GM21423 (cell line): ENCODE results near the gene CERCAM.
"Not testable (repeated sequence)": the region's sequence is repeated elsewhere in the genome, so short reads cannot be mapped to it uniquely, and the experiment has no call there.

Experiments
- ATAC-seq: cut with Tn5 transposase; IDR thresholded peaks from one replicate; pipeline ENCODE4 v1.9.1; 2021; ENCODE audit warnings: mild to moderate bottlenecking, moderate library complexity; ENCODE audit not compliant: unreplicated experiment

Gene CERCAM

GRCh38 chr9:128393145-128393775 is 27.4 kb upstream of the CERCAM start:
- no peak for ATAC-seq

GRCh38 chr9:128393970-128394369 is 26.7 kb upstream of the CERCAM start:
- no peak for ATAC-seq

GRCh38 chr9:128394379-128395168 is 26.1 kb upstream of the CERCAM start:
- ATAC-seq = no peak

GRCh38 chr9:128396970-128397613 is 23.6 kb upstream of the CERCAM start:
- no peak for ATAC-seq

- no peak for ATAC-seq
Measured at GRCh38 chr9:128397831-128398230, 22.8 kb upstream of the CERCAM start.

GRCh38 chr9:128399861-128400260 is 20.8 kb upstream of the CERCAM start:
- ATAC-seq = no peak

DNA sequence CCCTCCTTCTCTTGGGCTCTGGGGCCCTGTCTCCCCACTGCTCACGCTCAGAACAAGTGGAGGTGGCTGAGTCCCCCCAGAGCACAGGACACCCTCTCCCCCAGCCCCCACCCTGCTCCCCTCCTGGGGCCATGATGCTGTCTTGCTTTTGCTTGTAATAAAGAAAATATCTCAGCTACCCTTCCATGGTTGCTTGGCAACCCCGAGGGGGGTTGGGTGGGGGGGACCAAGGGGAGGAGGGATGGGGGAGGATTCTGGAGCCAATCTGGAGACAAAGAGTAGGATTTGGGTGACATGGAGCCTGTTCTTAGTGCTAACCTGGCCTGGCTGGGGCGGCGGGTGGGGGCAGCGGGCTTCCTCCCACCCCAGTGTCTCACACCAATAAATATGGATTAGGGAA is 16.1 kb upstream of the CERCAM start:
- no peak for ATAC-seq

DNA sequence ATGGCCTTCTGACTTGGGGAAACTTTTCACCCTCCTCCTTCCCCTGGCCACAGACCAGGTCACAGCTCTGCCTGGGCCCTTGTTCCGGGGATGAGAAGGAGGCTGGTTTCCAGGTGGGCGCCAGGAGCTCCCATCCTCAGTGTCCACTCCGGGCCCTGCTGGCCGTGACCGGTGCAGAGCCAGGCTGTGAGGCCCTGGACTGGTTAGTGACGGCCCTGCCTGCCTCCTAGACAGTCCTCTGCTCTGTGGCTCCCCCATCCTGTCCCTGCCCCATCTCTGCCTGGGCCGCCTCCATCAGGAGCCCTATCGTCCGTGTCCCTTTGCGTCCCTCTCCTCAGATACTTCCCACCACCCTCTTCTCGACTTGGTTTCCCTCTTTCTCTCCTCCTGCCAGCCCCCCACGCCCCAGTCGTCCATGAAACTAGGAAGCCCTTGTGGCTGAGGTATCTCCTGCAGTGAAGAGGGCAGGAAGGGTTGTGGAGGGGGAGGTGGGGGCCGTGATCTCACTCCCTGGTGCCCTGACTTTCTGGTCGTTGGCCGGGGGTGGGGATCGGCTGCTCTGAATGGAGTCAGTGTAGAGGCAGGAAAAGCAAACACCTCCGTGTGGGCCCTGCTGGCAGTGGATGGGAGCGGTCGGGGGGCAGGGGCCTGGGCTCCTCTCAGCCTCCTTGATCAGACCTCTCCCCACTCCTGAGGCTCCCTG is 15.4 kb upstream of the CERCAM start:
- ATAC-seq = no peak

- no peak for ATAC-seq
Measured at GRCh38 chr9:128405780-128406171, 14.9 kb upstream of the CERCAM start.

DNA sequence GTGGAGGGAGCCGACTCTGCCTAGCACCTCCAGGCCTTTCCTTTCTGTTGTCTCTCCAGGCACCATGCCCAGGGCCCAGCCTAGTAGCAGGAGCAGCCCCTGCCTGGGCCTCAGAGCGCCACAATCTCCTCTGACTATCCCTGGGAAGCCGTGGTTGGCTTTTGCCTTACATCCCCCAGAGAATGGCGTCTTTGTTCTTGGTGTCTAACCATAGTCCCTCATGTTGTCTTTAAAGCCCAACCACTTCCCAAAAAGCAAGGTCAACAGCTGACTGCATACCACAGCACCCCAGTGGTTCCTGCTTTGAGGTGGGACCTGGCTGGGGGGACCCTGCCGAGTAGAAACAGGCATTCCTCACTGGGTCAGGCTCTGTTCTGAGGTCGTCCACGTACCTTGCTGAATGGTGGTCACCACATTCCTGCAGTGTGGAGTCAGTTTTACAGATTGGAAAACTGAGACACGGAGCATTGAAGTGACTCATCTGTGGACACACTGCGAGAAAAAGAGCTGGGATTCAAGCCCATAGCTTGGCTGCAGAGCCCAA is 13.7 kb upstream of the CERCAM start:
- ATAC-seq = no peak

- no peak for ATAC-seq
Measured at GRCh38 chr9:128408963-128409431, 11.7 kb upstream of the CERCAM start.

DNA sequence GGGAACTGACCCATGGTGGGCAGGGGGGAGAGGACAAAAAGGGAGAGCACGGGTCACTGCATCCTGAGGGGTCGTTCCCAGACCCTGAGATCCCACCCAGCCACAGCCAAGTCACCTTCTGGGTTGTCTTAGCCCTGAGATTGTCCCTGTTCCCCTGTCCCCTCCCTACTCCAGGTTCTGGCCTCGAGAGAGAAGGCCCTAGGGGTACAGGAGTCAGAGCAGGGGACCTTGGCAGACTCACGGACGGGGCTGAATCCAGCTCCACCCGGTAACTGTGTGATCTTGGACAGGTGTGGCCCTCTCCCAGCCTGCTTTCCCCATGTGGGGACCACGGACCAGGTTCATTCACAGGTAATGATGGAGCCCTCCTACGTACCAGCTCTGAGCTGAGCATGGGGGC is 11.2 kb upstream of the CERCAM start:
- no peak for ATAC-seq

DNA sequence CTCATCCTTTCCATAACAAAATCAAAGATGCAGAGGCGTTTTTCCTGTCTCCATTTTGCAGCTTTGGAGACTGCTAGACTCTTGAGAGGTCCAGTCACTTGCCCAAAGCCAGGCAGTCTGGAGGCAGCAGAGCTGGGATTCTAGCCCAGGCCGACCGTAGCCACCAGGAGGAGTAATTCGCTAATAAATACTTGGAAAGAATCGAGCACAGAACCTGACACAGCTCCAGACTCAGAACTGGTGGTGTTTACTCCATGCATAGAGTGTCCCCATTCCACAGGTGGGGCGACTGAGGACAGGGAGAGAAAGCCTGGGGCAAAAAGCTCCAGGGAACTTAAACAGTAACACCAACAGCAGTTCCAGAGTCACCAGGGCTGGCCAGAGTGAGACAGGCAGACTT is 10.7 kb upstream of the CERCAM start:
- ATAC-seq = no peak

DNA sequence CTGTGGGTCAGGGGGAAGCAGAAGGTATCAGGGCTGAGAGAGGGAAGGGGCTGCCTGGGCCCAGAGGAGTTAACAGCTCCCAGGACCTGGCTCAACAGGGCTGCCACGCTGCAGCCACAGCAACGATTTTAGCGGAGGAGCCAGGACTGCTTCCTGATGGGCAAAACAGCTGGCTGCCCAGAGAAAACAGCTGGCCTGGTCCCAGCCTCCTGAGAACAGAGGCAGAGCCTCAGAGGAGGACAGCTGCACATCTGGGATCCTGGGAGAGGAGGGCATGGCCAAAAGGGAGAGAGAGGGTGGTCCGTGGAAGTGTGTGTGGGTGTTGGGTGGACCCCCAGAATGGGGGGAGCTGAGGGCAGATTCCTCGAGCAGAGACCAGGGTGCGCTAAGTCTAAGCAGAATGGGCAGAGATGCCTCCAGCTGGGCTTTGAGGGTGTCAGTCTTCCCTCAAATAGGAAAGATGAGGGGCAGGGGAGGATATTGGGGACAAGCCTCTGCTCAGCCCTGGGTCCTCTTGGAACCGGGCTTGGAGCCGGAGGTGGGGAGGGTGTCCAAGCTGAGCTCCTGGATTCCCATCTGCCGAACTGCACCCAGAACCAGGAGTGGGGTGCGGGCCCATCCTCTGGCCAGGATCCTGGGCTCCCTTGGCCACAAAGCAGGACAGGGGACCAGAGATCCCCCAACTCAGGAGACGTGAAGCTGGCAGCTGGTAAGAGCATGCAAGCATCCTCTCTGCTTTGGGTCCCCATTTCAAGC is 9.1 kb upstream of the CERCAM start:
- no peak for ATAC-seq

- no peak for ATAC-seq
Measured at GRCh38 chr9:128412120-128412790, 8.4 kb upstream of the CERCAM start.

DNA sequence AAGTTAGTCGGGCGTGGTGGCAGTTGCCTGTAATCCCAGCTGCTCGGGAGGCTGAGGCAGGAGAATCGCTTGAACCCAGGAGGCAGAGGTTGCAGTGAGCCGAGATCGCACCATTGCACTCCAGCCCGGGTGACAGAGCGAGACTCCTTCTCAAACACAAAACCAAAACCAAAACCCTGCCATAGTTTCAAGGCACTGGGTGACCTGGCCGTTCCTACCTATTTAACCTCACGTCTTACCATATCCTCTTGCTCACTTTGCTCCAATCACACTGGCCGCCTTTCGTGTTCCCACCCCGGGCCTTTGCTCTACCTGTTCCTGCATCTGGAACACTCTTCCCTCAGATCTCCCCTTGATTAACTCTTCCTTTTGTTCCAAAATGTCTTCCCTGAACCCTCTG is 6.9 kb upstream of the CERCAM start:
- not testable (repeated sequence) for ATAC-seq

- ATAC-seq = no peak
Measured at GRCh38 chr9:128414461-128414860, 6.2 kb upstream of the CERCAM start.

DNA sequence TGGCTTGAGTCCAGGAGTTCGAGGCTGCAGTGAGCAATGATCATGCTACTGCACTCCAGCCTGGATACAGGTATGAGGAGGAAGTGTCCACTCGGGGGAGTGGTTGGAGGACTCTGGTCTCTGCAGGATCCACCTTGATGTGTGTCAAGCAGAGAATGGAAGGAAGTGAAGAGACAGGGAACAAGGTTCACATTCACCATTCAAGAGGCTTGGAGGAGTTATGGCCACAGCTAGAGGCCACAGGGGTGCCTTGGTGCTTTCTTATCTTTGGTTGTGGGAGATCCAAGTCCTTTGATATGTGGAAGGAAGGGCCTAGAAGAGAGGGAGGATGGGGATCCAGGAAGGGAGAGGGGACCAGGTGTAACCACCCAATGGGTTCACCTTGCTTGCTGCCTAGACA is 5.4 kb upstream of the CERCAM start:
- ATAC-seq = no peak

DNA sequence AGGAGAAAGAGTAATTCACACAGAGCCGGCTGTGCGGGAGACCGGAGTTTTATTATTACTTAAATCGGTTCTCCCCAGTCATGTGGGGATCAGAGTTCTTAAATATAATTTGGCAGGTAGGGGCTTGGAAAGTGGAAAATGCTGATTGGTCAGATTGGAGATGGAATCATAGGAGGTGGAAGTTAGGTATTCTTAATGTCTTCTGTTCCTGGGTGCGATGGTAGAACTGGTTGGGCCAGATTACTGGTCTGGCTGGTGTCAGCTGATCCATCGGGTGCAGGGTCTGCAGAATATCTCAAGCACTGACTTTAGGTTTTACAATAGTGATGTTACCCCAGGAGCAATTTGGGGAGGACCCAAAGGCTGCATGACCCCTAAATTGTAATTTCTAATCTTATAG is 4.6 kb upstream of the CERCAM start:
- ATAC-seq = no peak
